HL-60 (cell line): ENCODE measurements around the gene ACO1.

Source experiments
- DNase-seq, 2 experiments: peaks; one replicate each; pipeline ENCODE4 v3.0.0-alpha.2; 2010 to 2020; ENCODE audit warnings: low read depth in 1 of 2, low spot score in 1 of 2
- H3K27ac ChIP-seq: fragments of 250-450 bp; sonication (Bioruptor Pico); replicated peaks from 2 replicates; pipeline ENCODE4 v1.5.1; 2020; ENCODE audit warnings: mild to moderate bottlenecking, moderate library complexity
- H3K27me3 ChIP-seq: fragments of 250-450 bp; sonication (Bioruptor Pico); 2 replicates; pipeline ENCODE4 v1.5.1; 2021; ENCODE audit warnings: mild to moderate bottlenecking, moderate library complexity; ENCODE audit not compliant: insufficient read depth, poor library complexity, severe bottlenecking
- H3K4me3 ChIP-seq: replicated peaks from 2 replicates; pipeline ENCODE4 v1.5.1; 2011; ENCODE audit warnings: mild to moderate bottlenecking, control low read depth, low read length; ENCODE audit not compliant: insufficient read depth
- GABPA ChIP-seq: IDR thresholded peaks from 2 replicates; pipeline ENCODE4 v1.6.1; 2012; ENCODE audit warnings: low read depth
- POLR2AphosphoS5 ChIP-seq: IDR thresholded peaks from 2 replicates; pipeline ENCODE4 v1.6.1; 2012; ENCODE audit warnings: low read depth
- SPI1 ChIP-seq: IDR thresholded peaks from 2 replicates; pipeline ENCODE4 v1.6.1; 2012; ENCODE audit warnings: low read depth, mild to moderate bottlenecking, borderline replicate concordance
- TF ChIP-seq, protein P1 (sequence below): IDR thresholded peaks from one replicate; pipeline ENCODE4 v1.5.1; 2011; ENCODE audit warnings: low read length, control low read depth, inconsistent platforms; ENCODE audit not compliant: insufficient read depth
- TF ChIP-seq, protein P2 (sequence below): IDR thresholded peaks from 2 replicates; pipeline ENCODE4 v1.6.1; 2012; ENCODE audit warnings: low read depth; ENCODE audit not compliant: insufficient replicate concordance

ACO1 gene

DNA sequence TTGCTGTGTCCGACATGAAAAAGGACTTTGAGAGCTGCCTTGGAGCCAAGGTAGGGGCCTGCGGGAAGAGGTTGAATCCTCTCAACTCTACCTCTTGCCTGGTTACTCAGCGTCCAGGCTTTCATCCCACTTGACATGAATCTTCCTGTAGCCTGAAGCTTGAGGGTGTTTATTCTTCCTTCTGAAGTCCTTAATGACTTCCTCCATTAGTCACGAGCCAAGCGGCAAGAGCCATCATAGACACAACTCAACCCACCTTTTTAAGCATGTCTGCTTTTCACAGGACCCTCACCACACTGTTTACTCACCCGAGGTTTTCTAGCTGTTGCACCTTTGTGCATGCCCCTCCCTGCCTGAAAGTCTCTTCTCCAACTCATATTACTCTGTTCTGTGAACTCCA is 40.2 kb downstream of the ACO1 start:
- DNase-seq = no peak
- no peak overlapping the region for H3K4me3 ChIP-seq
- H3K27ac ChIP-seq = no peak overlapping the region
- TF ChIP-seq POLR2AphosphoS5 = no peak
- TF ChIP-seq, protein P1, sequence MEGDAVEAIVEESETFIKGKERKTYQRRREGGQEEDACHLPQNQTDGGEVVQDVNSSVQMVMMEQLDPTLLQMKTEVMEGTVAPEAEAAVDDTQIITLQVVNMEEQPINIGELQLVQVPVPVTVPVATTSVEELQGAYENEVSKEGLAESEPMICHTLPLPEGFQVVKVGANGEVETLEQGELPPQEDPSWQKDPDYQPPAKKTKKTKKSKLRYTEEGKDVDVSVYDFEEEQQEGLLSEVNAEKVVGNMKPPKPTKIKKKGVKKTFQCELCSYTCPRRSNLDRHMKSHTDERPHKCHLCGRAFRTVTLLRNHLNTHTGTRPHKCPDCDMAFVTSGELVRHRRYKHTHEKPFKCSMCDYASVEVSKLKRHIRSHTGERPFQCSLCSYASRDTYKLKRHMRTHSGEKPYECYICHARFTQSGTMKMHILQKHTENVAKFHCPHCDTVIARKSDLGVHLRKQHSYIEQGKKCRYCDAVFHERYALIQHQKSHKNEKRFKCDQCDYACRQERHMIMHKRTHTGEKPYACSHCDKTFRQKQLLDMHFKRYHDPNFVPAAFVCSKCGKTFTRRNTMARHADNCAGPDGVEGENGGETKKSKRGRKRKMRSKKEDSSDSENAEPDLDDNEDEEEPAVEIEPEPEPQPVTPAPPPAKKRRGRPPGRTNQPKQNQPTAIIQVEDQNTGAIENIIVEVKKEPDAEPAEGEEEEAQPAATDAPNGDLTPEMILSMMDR = no peak
- no peak for TF ChIP-seq GABPA
- no peak for TF ChIP-seq SPI1
- TF ChIP-seq, protein P2, sequence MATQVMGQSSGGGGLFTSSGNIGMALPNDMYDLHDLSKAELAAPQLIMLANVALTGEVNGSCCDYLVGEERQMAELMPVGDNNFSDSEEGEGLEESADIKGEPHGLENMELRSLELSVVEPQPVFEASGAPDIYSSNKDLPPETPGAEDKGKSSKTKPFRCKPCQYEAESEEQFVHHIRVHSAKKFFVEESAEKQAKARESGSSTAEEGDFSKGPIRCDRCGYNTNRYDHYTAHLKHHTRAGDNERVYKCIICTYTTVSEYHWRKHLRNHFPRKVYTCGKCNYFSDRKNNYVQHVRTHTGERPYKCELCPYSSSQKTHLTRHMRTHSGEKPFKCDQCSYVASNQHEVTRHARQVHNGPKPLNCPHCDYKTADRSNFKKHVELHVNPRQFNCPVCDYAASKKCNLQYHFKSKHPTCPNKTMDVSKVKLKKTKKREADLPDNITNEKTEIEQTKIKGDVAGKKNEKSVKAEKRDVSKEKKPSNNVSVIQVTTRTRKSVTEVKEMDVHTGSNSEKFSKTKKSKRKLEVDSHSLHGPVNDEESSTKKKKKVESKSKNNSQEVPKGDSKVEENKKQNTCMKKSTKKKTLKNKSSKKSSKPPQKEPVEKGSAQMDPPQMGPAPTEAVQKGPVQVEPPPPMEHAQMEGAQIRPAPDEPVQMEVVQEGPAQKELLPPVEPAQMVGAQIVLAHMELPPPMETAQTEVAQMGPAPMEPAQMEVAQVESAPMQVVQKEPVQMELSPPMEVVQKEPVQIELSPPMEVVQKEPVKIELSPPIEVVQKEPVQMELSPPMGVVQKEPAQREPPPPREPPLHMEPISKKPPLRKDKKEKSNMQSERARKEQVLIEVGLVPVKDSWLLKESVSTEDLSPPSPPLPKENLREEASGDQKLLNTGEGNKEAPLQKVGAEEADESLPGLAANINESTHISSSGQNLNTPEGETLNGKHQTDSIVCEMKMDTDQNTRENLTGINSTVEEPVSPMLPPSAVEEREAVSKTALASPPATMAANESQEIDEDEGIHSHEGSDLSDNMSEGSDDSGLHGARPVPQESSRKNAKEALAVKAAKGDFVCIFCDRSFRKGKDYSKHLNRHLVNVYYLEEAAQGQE = no peak
- no peaks in the 10 kb centered on the region for H3K27me3 ChIP-seq

DNA sequence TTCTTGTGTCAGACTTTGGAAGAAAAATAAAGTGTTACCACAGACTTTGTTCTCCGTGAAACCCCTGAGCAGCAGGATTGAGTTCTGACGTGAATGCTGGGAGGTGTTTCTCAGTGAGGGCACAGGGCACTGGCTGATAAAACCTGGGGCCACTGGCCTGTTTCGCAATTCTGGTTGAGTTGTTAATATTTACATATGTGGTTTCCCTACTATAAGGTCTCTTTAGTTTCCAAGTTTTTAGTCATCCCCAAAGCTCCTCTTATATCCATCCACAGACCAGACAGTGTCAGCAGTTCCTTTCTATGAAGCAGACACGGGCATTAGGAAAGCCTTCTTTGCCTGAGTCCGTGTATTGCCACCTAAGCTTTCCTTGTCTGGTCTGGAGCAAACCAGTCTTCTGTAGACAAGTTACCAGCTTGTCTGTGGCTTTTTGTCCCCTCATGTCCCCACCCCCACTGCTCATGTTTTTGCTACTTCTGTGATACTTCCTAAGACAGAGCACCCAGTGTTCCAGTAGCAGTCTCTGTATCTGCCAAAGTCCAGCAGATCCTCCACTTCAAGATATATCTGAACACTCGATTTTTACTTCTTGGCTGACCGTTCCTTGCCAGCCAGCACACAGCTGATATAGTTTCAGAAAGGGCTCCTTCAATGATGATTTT is 42.0 kb downstream of the ACO1 start:
- H3K4me3 ChIP-seq = no peak overlapping the region
- H3K27ac ChIP-seq = no peak overlapping the region
- no peaks in the 10 kb centered on the region for H3K27me3 ChIP-seq
- no peak for DNase-seq
- TF ChIP-seq GABPA (no peak), SPI1 (no peak), POLR2AphosphoS5 (no peak)
- TF ChIP-seq, protein P2 = no peak
- TF ChIP-seq, protein P1 = no peak

DNA sequence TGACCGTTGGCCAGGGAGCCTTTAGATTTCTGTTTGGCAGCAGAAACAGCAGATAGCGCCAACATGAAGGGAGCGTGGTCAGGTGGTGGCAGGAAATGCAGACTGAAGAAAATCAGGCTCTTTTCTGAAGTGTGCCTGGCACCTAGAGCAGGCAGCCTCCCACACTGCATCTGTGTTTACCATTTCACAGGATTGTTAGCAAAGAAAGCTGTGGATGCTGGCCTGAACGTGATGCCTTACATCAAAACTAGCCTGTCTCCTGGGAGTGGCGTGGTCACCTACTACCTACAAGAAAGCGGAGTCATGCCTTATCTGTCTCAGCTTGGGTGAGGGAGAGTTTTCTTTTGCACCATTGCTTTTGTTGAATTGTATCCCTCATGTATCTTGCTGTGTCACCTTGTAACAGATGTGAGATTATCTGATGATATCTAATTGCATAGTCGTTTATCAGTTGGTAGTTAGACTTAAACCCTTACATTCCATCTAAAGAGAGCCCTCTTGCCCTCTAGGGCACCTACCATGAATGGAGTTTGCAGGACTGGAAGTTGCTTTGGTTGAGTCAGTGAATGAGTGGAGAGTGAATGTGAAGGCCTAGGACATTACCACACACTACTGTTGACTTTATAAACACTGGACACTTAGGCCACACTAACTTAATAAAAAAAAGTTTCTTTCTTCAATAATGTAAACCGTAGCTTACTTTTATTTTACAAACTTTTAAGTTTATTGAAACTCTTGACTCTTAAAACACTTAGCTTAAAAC is 42.8 kb downstream of the ACO1 start:
- H3K27ac ChIP-seq = no peak overlapping the region

DNA sequence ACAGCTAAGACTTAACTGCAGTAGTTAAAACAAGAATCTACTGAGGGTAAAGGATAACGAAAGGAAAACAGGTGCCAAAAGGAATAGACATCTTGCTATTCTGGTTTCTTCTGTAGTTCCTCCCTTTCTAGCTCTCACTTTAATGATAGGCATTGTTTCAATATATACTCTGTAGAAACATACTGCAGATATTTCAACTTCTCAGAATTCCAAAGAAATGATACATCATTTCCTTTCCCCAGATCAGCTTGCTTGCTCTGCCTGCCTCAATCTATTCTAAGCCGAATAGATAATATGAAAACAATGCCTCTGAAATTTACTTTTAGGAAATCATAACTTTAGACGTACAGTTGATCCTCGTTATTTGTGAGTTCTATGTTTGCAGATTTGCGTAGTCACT is 46.3 kb downstream of the ACO1 start:
- no peak for DNase-seq
- Histone ChIP-seq H3K4me3 (no peak overlapping the region), H3K27ac (no peak overlapping the region), H3K27me3 (no peaks in the 10 kb centered on the region)
- TF ChIP-seq SPI1 (no peak), POLR2AphosphoS5 (no peak), GABPA (no peak)
- TF ChIP-seq, protein P1 = no peak
- TF ChIP-seq, protein P2 = no peak

More for the DNA sequence above, 42.8 kb downstream of the ACO1 start:
- H3K4me3 ChIP-seq = no peak overlapping the region
- H3K27me3 ChIP-seq = no peaks in the 10 kb centered on the region
- DNase-seq = no peak
- TF ChIP-seq GABPA = no peak
